K562 (cell line): ENCODE results near the gene RHOV. TPM values are rescaled to one million over a fixed set of nuclear protein-coding genes. Genes with fewer than 3 reads are reported as not detected.

Source experiments
- ATAC-seq: fragments of 200-7000 bp; cut with Tn5 transposase; 3 replicates; pipeline ENCODE4 v1.9.1; 2020; ENCODE audit warnings: moderate library complexity
- BruUV-seq: library from RNA; stranded (reverse); fragments of 400-500 nt; replicated peaks from 2 replicates; lab custom pipeline; 2021; lab: Mats Ljungman, UMichigan
- CTCF ChIA-PET: fragments of 300-600 bp; formaldehyde crosslinking; extraction: SDS; loops from one replicate; lab custom pipeline; 2021; ENCODE audit warnings: low intra/inter-chr PET ratio; lab: Yijun Ruan, JAX
- POLR2A ChIA-PET: fragments of 300-600, 350-650 bp; sonication (Branson Sonifier 250); formaldehyde crosslinking; extraction: SDS; loops from one replicate; lab custom pipeline; 2021; ENCODE audit warnings: antibody characterized with exemption, inconsistent platforms; lab: Yijun Ruan, JAX
- DNase-seq, 4 experiments: peaks; one replicate each; pipeline versions ENCODE4 v3.0.0 to v3.0.0-alpha.2; 2011 to 2018; ENCODE audit warnings: low spot score in 3 of 4, mixed read lengths in 3 of 4; ENCODE audit errors: extremely low read depth in 1 of 4
- FAIRE-seq: peaks from 2 replicates; lab custom pipeline; 2011; peaks lifted over from hg19 to GRCh38; lab: Jason Lieb, UNC
- H2AFZ ChIP-seq: 2 replicates; pipeline ENCODE4 v1.6.0; 2011; ENCODE audit warnings: low read depth, low read length, control low read depth, inconsistent platforms
- H3K27ac ChIP-seq: fragments of 200-600 bp; 3 replicates; pipeline ENCODE4 v1.8.0; 2011; ENCODE audit warnings: low read depth, mild to moderate bottlenecking, control low read depth, inconsistent platforms, low read length, moderate library complexity, mixed read lengths; ENCODE audit errors: extremely low read depth
- H3K27me3 ChIP-seq, 2 experiments: fragments of 300-600 bp in 1 of 2; 2 replicates in 1 of 2; 3 replicates in 1 of 2; pipeline versions ENCODE4 v1.6.0 to v1.8.0; 2011; ENCODE audit warnings: inconsistent platforms in 2 of 2, low read length in 2 of 2, mild to moderate bottlenecking in 1 of 2, mixed read lengths in 1 of 2, moderate library complexity in 1 of 2; ENCODE audit not compliant: control insufficient read depth in 2 of 2, insufficient read depth in 2 of 2
- H3K36me3 ChIP-seq: fragments of 300-600 bp; 3 replicates; pipeline ENCODE4 v1.8.0; 2011; ENCODE audit warnings: mild to moderate bottlenecking, low read length, inconsistent platforms; ENCODE audit not compliant: control insufficient read depth, insufficient read depth
- H3K4me1 ChIP-seq, 2 experiments: fragments of 200-600 bp in 1 of 2; replicated peaks in 1 of 2; 2 replicates in 1 of 2; 3 replicates in 1 of 2; pipeline versions ENCODE4 v1.5.1 to v1.8.0; 2011; ENCODE audit warnings: inconsistent platforms in 2 of 2, low read length in 2 of 2, mild to moderate bottlenecking in 1 of 2, mixed read lengths in 1 of 2, moderate library complexity in 1 of 2; ENCODE audit not compliant: control insufficient read depth in 2 of 2, insufficient read depth in 2 of 2
- H3K4me2 ChIP-seq: 2 replicates; pipeline ENCODE4 v1.6.1; 2011; ENCODE audit warnings: low read length, control low read depth, inconsistent platforms, mixed read lengths; ENCODE audit not compliant: insufficient read depth
- H3K4me3 ChIP-seq: fragments of 200-600 bp; sonication (generic), shearing (Covaris generic); 2 replicates; pipeline ENCODE4 v1.5.1; 2016; ENCODE audit warnings: control low read depth, inconsistent platforms
- H3K79me2 ChIP-seq: fragments of 200-600 bp; 3 replicates; pipeline ENCODE4 v1.8.0; 2011; ENCODE audit warnings: low read length, inconsistent platforms; ENCODE audit not compliant: control insufficient read depth, insufficient read depth
- H3K9ac ChIP-seq, 2 experiments: 2 replicates each; pipeline versions ENCODE4 v1.6.0 to v1.6.1; 2011; ENCODE audit warnings: low read depth in 2 of 2, low read length in 2 of 2, control low read depth in 1 of 2, inconsistent platforms in 1 of 2, mild to moderate bottlenecking in 1 of 2, mixed read lengths in 1 of 2; ENCODE audit not compliant: insufficient read depth in 1 of 2
- H3K9me1 ChIP-seq: one replicate; pipeline ENCODE4 v1.6.0; 2011; ENCODE audit warnings: inconsistent platforms, mild to moderate bottlenecking, low read length, moderate library complexity; ENCODE audit not compliant: control insufficient read depth, insufficient read depth
- H3K9me3 ChIP-seq: replicated peaks from 2 replicates; pipeline ENCODE4 v1.5.1; 2011; ENCODE audit warnings: low read depth, low read length, inconsistent platforms; ENCODE audit not compliant: control insufficient read depth, insufficient read depth
- H4K20me1 ChIP-seq: replicated peaks from 2 replicates; pipeline ENCODE4 v1.6.1; 2011; ENCODE audit warnings: low read length, inconsistent platforms, mixed read lengths; ENCODE audit not compliant: control insufficient read depth, insufficient read depth
- SMARCB1 ChIP-seq: IDR thresholded peaks from 2 replicates; pipeline ENCODE4 v1.6.1; 2011; ENCODE audit warnings: improper control_type of control experiment, low read depth; ENCODE audit not compliant: insufficient read length
- ZBTB33 ChIP-seq: sonication (generic); formaldehyde crosslinking; IDR thresholded peaks from 2 replicates; pipeline ENCODE4 v1.8.1; 2023; ENCODE audit warnings: mild to moderate bottlenecking, missing genetic modification reagents
- WGBS: fragments of 100-300 bp; shearing (Covaris generic); methylation state at CpG from one replicate; pipeline ENCODE4 v1.1.6; 2016; ENCODE audit warnings: low coverage, mixed read lengths; ENCODE audit not compliant: insufficient coverage; ENCODE audit errors: missing lambda C conversion rate; 5-methylcytosine and 5-hydroxymethylcytosine counted together
- in situ Hi-C: fragments of 300-500 bp; cut with MboI; formaldehyde crosslinking; loops from 4 replicates; pipeline ENCODE4 v1.15.0; 2018; ENCODE audit warnings: inconsistent platforms, mixed read lengths
- intact Hi-C: fragments of 100-400 bp; cut with micrococcal nuclease; formaldehyde crosslinking; loops from 2 replicates; pipeline ENCODE4 v1.14.2; 2022
- polyA plus RNA-seq, 8 experiments: library from polyadenylated mRNA; depleted of rRNA in 4 of 8; stranded (reverse) in 5 of 8; unstranded in 3 of 8; fragments of >200 nt; fragmentation: Nextera tagmentation in 2 of 8; fragmentation: Illumina TruSeq in 1 of 8; extraction: Ambion mirVana in 2 of 8; extraction: Trizol in 1 of 8; gene quantifications; 2 replicates each; pipeline versions ENCODE4 v1.2.1 to v1.2.3, GENCODE V29; 2011 to 2014; ENCODE audit warnings: inconsistent platforms in 1 of 8, missing spikeins in 1 of 8
- total RNA-seq, 7 experiments: library from RNA; depleted of rRNA in 6 of 7; stranded (reverse); fragments of >200 nt in 6 of 7; fragmentation: Illumina TruSeq in 2 of 7; extraction: Trizol in 2 of 7; gene quantifications; 2 replicates each; pipeline versions ENCODE4 v1.2.1 to v1.2.3, GENCODE V29; 2011 to 2021; ENCODE audit warnings: low replicate concordance in 1 of 7

RHOV gene
- total and polyA plus RNA-seq, 9 of the 15 experiments (the other 6 are each of a cell fraction or from before 2014, with no cell fraction given), result 0.08 to 2.0 (median 1.1) TPM

GRCh38 chr15:40844696-40845030 lies 29.4 kb downstream of the RHOV start:
- Histone ChIP-seq H3K27me3 (no peaks in the 10 kb centered on the region), H3K4me2 (no peak overlapping the region), H3K9ac (no peak overlapping the region), H3K4me1 (peaks cover 29 to 41% of the 10 kb centered on the region in 2 experiments), H3K79me2 (no peaks in the 10 kb centered on the region), H3K4me3 (no peak overlapping the region), H4K20me1 (no peaks in the 10 kb centered on the region), H3K36me3 (no peaks in the 10 kb centered on the region), H2AFZ (no peak overlapping the region; the same call in 1 of the 2 replicates), H3K9me1 (no peaks in the 10 kb centered on the region), H3K9me3 (no peaks in the 10 kb centered on the region), H3K27ac (no peak overlapping the region)
- ChIA-PET POLR2A (interaction anchor here (0.7 to 1.0 kb wide), 3 partner anchors 39 to 80 kb away, joined by 3 read pairs; no protein-coding TSS in a partner anchor), CTCF (no interaction called here)
- FAIRE-seq (no peak), DNase-seq (no peak), ATAC-seq (no peak)
- 84% methylated on average over 14 of the region's 28 CpGs for WGBS
- TF ChIP-seq ZBTB33 (CRISPR knock-in tag), result peak; percentile 98
- TF ChIP-seq SMARCB1, result no peak
- no TSS peak for BruUV-seq
- in situ Hi-C loops, result no loop called here
- intact Hi-C loops, result no loop called here
